HepG2 (cell line): ENCODE measurements around the gene SLC22A23. TPM values are rescaled to one million over a fixed set of nuclear protein-coding genes. Genes with fewer than 3 reads are reported as not detected.

ENCODE experiments used
- ATAC-seq: fragments of 200-7000 bp; cut with Tn5 transposase; 3 replicates; pipeline ENCODE4 v1.9.1; 2020; ENCODE audit warnings: mild to moderate bottlenecking, moderate library complexity
- BruUV-seq: library from RNA; stranded (reverse); fragments of 400-500 nt; replicated peaks from 2 replicates; lab custom pipeline; 2021; lab: Mats Ljungman, UMichigan
- CTCF ChIA-PET: fragments of 300-600 bp; formaldehyde crosslinking; extraction: SDS; loops from one replicate; lab custom pipeline; 2021; ENCODE audit warnings: low total read pairs, inconsistent platforms, low intra/inter-chr PET ratio; lab: Yijun Ruan, JAX
- POLR2A ChIA-PET: fragments of 350-600 bp; sonication (Branson Sonifier 250); formaldehyde crosslinking; loops from one replicate; lab custom pipeline; 2020; ENCODE audit warnings: antibody characterized with exemption, inconsistent platforms; lab: Yijun Ruan, JAX
- DNase-seq: peaks from one replicate; pipeline ENCODE4 v3.0.0-alpha.2; 2015; ENCODE audit warnings: low spot score
- FAIRE-seq: peaks from 3 replicates; lab custom pipeline; 2011; peaks lifted over from hg19 to GRCh38; lab: Jason Lieb, UNC
- H2AFZ ChIP-seq: one replicate; pipeline ENCODE4 v1.6.1; 2011; ENCODE audit warnings: low read length, inconsistent platforms
- H3K27ac ChIP-seq: fragments of 300-600 bp; 3 replicates; pipeline ENCODE4 v1.8.0; 2011; ENCODE audit warnings: mixed run types, mild to moderate bottlenecking, mixed read lengths, low read length, inconsistent platforms; ENCODE audit not compliant: insufficient read depth; ENCODE audit errors: extremely low read length
- H3K27me3 ChIP-seq, 2 experiments: fragments of 200-600 bp in 1 of 2; 2 replicates in 1 of 2; 3 replicates in 1 of 2; pipeline versions ENCODE4 v1.6.0 to v1.8.0; 2011; ENCODE audit warnings: low read length in 2 of 2, mild to moderate bottlenecking in 2 of 2, moderate library complexity in 2 of 2, inconsistent platforms in 1 of 2; ENCODE audit not compliant: insufficient read depth in 2 of 2, control insufficient read depth in 1 of 2
- H3K36me3 ChIP-seq, 2 experiments: fragments of 200-600 bp in 1 of 2; replicated peaks in 1 of 2; 2 replicates in 1 of 2; 3 replicates in 1 of 2; pipeline versions ENCODE4 v1.5.1 to v1.8.0; 2011; ENCODE audit warnings: low read length in 2 of 2, inconsistent platforms in 1 of 2; ENCODE audit not compliant: insufficient read depth in 2 of 2, control insufficient read depth in 1 of 2
- H3K4me1 ChIP-seq: 2 replicates; pipeline ENCODE4 v1.5.1; 2012; ENCODE audit warnings: low read length, inconsistent platforms; ENCODE audit not compliant: insufficient read depth
- H3K4me2 ChIP-seq: 2 replicates; pipeline ENCODE4 v1.6.0; 2011; ENCODE audit warnings: low read depth, low read length, inconsistent platforms
- H3K4me3 ChIP-seq, 3 experiments: fragments of 200-600 bp in 1 of 3; sonication (generic), shearing (Covaris generic) in 1 of 3; replicated peaks in 1 of 3; 2 replicates each; pipeline ENCODE4 v1.5.1; 2011 to 2016; ENCODE audit warnings: low read length in 3 of 3, inconsistent platforms in 2 of 3, low read depth in 2 of 3, mild to moderate bottlenecking in 2 of 3, control low read depth in 1 of 3, mixed read lengths in 1 of 3; ENCODE audit not compliant: insufficient read depth in 1 of 3
- H3K79me2 ChIP-seq: one replicate; pipeline ENCODE4 v1.6.1; 2011; ENCODE audit warnings: low read length, inconsistent platforms; ENCODE audit not compliant: insufficient read depth
- H3K9ac ChIP-seq: 2 replicates; pipeline ENCODE4 v1.6.0; 2011; ENCODE audit warnings: mild to moderate bottlenecking, low read depth, low read length, inconsistent platforms; ENCODE audit not compliant: insufficient read depth
- H3K9me3 ChIP-seq: 2 replicates; pipeline ENCODE4 v1.5.1; 2012; ENCODE audit warnings: mild to moderate bottlenecking, low read length
- H4K20me1 ChIP-seq: 2 replicates; pipeline ENCODE4 v1.6.0; 2011; ENCODE audit warnings: inconsistent platforms, mild to moderate bottlenecking, low read length, moderate library complexity; ENCODE audit not compliant: insufficient read depth
- ARNTL ChIP-seq: sonication (generic); formaldehyde crosslinking; IDR thresholded peaks from 2 replicates; pipeline ENCODE4 v1.4.0; 2020; ENCODE audit warnings: mild to moderate bottlenecking, missing genetic modification reagents
- GFI1 ChIP-seq: sonication (generic); formaldehyde crosslinking; IDR thresholded peaks from 2 replicates; pipeline ENCODE4 v1.5.0; 2020; ENCODE audit warnings: missing genetic modification reagents, mild to moderate bottlenecking, borderline replicate concordance
- GRHL1 ChIP-seq: sonication (generic); formaldehyde crosslinking; conservative IDR thresholded peaks from 2 replicates; pipeline ENCODE4 v1.8.0; 2022; ENCODE audit warnings: missing genetic modification reagents
- HCFC1 ChIP-seq: fragments of 150-350 bp; IDR thresholded peaks from 2 replicates; pipeline ENCODE4 v1.6.1; 2014; ENCODE audit warnings: low read depth, low read length
- KMT2B ChIP-seq: IDR thresholded peaks from 2 replicates; pipeline ENCODE4 v1.6.1; 2016; ENCODE audit warnings: missing genetic modification reagents, missing compliant biosample characterization
- MIER3 ChIP-seq: IDR thresholded peaks from 2 replicates; pipeline ENCODE4 v1.6.1; 2016; ENCODE audit warnings: missing compliant biosample characterization, borderline replicate concordance
- MLLT10 ChIP-seq: sonication (generic); formaldehyde crosslinking; IDR thresholded peaks from 2 replicates; pipeline ENCODE4 v1.4.0; 2020; ENCODE audit warnings: missing genetic modification reagents
- MXD1 ChIP-seq: sonication (generic); formaldehyde crosslinking; IDR thresholded peaks from 2 replicates; pipeline ENCODE4 v1.4.0; 2020; ENCODE audit warnings: mild to moderate bottlenecking, missing genetic modification reagents
- NR2F1 ChIP-seq, 2 experiments: fragments of 450-650 bp in 1 of 2; formaldehyde crosslinking in 1 of 2; IDR thresholded peaks; 2 replicates each; pipeline versions ENCODE4 v1.5.0 to v1.6.1; 2016 to 2020; ENCODE audit warnings: mild to moderate bottlenecking in 1 of 2, missing compliant biosample characterization in 1 of 2, missing genetic modification reagents in 1 of 2, moderate library complexity in 1 of 2
- PCBP1 ChIP-seq: fragments of 200-400 bp; formaldehyde crosslinking; IDR thresholded peaks from 2 replicates; pipeline ENCODE4 v1.6.1; 2017; ENCODE audit warnings: mild to moderate bottlenecking, low read depth, low read length, borderline replicate concordance
- PHF5A ChIP-seq: IDR thresholded peaks from one replicate; pipeline ENCODE4 v1.6.1; 2018; ENCODE audit warnings: low read depth, missing genetic modification reagents; ENCODE audit not compliant: unreplicated experiment
- ZNF180 ChIP-seq: sonication (generic); formaldehyde crosslinking; IDR thresholded peaks from 2 replicates; pipeline ENCODE4 v1.4.0; 2020; ENCODE audit warnings: low read depth, missing genetic modification reagents, borderline replicate concordance
- ZNF280B ChIP-seq: sonication (generic); formaldehyde crosslinking; IDR thresholded peaks from 2 replicates; pipeline ENCODE4 v1.5.0; 2020; ENCODE audit warnings: missing genetic modification reagents, mild to moderate bottlenecking, borderline replicate concordance
- ZNF329 ChIP-seq: sonication (generic); formaldehyde crosslinking; IDR thresholded peaks from 2 replicates; pipeline ENCODE4 v1.9.0; 2021; ENCODE audit warnings: low read depth, mild to moderate bottlenecking, missing genetic modification reagents
- ZNF432 ChIP-seq: sonication (generic); formaldehyde crosslinking; IDR thresholded peaks from 2 replicates; pipeline ENCODE4 v1.5.0; 2020; ENCODE audit warnings: missing genetic modification reagents, mild to moderate bottlenecking, borderline replicate concordance
- ZNF569 ChIP-seq: sonication (generic); formaldehyde crosslinking; IDR thresholded peaks from 2 replicates; pipeline ENCODE4 v1.5.0; 2020; ENCODE audit warnings: mild to moderate bottlenecking, missing genetic modification reagents, moderate library complexity, borderline replicate concordance
- ZNF790 ChIP-seq: sonication (generic); formaldehyde crosslinking; IDR thresholded peaks from 2 replicates; pipeline ENCODE4 v1.8.0; 2022; ENCODE audit warnings: missing genetic modification reagents, mild to moderate bottlenecking, borderline replicate concordance
- WGBS: methylation state at CpG from one replicate; pipeline ENCODE4 v1.1.6; 2017; ENCODE audit warnings: low lambda C conversion rate; 5-methylcytosine and 5-hydroxymethylcytosine counted together
- in situ Hi-C: cut with HindIII; loops from 2 replicates; pipeline ENCODE4 v1.10.0; 2017; ENCODE audit warnings: low pct_unique_long_range_greater_than_20kb; ENCODE audit not compliant: extremely low pct_ligation_motif_present
- intact Hi-C: fragments of 100-400 bp; cut with micrococcal nuclease; formaldehyde crosslinking; loops from one replicate; pipeline ENCODE4 v1.10.0; 2022; ENCODE audit not compliant: unreplicated experiment
- polyA plus RNA-seq, 8 experiments: library from polyadenylated mRNA; depleted of rRNA in 3 of 8; stranded (reverse) in 7 of 8; unstranded in 1 of 8; fragments of >200 nt; fragmentation: Illumina TruSeq in 4 of 8; extraction: Trizol in 4 of 8; gene quantifications; 2 replicates each; pipeline versions ENCODE4 v1.2.1 to v1.2.3, GENCODE V29; 2011 to 2016; ENCODE audit warnings: low read depth in 4 of 8, missing spikeins in 1 of 8, mixed read lengths in 1 of 8; ENCODE audit not compliant: insufficient read depth in 1 of 8
- total RNA-seq, 5 experiments: library from RNA; depleted of rRNA; stranded (reverse); fragments of >200 nt; fragmentation: Illumina TruSeq; extraction: Trizol; gene quantifications; 2 replicates each; pipeline ENCODE4 v1.2.3, GENCODE V29; 2016; ENCODE audit warnings: low read depth in 1 of 5

SLC22A23 gene
- total and polyA plus RNA-seq, 2 of the 13 experiments (the other 11 are each of a cell fraction or from before 2014, with no cell fraction given): 11.8 to 17.5 TPM

- no peak for DNase-seq
- Histone ChIP-seq H3K27me3 (no peaks in the 10 kb centered on the region), H3K27ac (no peak overlapping the region), H3K4me2 (no peak overlapping the region), H3K4me3 (no peak overlapping the region), H3K9me3 (no peaks in the 10 kb centered on the region), H2AFZ (no peak overlapping the region), H3K4me1 (no peaks in the 10 kb centered on the region), H3K79me2 (no peaks in the 10 kb centered on the region), H4K20me1 (no peaks in the 10 kb centered on the region), H3K9ac (no peak overlapping the region), H3K36me3 (peaks cover 30 to 57% of the 10 kb centered on the region in 2 experiments)
- WGBS: 97% methylated on average over 10 of the region's 10 CpGs
- ChIA-PET CTCF (no interaction called here), POLR2A (no interaction called here)
- intact Hi-C loops: no loop called here
- no TSS peak for BruUV-seq
- TF ChIP-seq ZNF180 (CRISPR knock-in tag) (no peak), ZNF432 (no peak), ZNF790 (CRISPR knock-in tag) (no peak), GRHL1 (CRISPR knock-in tag) (no peak), MIER3 (no peak), HCFC1 (no peak), ZNF329 (CRISPR knock-in tag) (no peak), MLLT10 (no peak), KMT2B (CRISPR knock-in tag) (no peak), ZNF569 (CRISPR knock-in tag) (no peak), ARNTL (CRISPR knock-in tag) (no peak), ZNF280B (no peak), NR2F1 (CRISPR knock-in tag; IDR thresholded peaks at IDR 0.05) (no peak), PCBP1 (no peak), MXD1 (no peak), PHF5A (no peak), GFI1 (no peak)
- no peak for ATAC-seq
- in situ Hi-C loops: no loop called here
- no peak for FAIRE-seq
Measured at GRCh38 chr6:3308106-3308505, 148.7 kb downstream of the SLC22A23 start.
